ENCODE measurements around the gene INO80E. TPM values are rescaled to one million over a fixed set of nuclear protein-coding genes. Genes with fewer than 3 reads are reported as not detected.

Gene INO80E
- 112 to 117 TPM (median 114 TPM) in 5 replicates for total RNA-seq (2022; extraction: Qiagen RNA extraction)

GRCh38 chr16:29995911-29996765 lies at the start of gene INO80E:
INO80E (plus strand) TSS chr16:29996241; CDS start chr16:29996311, 70 bp downstream.

DNA sequence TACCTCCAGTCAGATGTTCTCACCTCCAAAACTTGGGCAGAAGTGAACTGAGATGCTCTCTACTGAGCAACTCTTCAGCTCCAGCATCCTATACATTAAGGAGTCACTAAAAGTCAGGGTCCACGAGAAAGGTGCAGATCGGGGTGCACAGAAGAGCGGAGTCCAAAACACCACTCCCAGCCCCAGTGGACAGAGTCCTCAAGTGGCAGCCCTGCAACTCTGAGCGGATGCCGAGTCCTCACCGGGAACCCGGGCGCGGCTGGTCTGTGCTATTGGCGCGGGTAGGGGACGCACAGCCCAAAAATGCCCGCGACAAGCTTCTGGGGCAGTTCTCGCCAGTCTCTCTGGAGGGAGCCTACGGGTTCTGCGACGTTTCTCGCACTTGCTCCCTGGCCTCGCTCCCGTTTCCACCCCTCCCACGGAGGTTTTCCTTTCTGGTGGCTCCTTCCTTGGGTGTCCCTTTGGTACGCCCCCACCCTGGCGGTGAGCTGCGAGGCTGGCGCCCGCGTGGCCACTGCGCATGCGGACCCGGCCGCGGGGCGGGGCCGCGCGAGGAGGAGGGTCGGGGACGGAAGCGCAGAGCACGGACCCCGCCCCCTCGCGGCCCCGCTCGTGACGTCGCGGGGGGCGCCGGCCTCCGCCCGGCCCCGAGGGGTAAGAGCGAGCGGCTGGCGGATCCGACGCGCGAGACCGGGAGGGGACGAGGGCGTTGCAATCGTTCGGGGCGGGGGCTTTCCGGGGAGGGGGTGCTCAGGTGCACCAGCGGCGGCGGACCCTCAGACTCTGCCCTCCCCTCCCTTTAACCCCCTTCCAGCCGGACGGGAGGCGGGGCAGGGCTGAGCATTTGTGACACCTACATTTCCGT lies 34.3 kb upstream of the INO80E start, which contains the start of gene TMEM219:
Gene TMEM219 (plus strand): TSS at position 601 of the 865 bp plus-strand sequence. CDS start 1,065 bp downstream, outside the sequence.

DNA sequence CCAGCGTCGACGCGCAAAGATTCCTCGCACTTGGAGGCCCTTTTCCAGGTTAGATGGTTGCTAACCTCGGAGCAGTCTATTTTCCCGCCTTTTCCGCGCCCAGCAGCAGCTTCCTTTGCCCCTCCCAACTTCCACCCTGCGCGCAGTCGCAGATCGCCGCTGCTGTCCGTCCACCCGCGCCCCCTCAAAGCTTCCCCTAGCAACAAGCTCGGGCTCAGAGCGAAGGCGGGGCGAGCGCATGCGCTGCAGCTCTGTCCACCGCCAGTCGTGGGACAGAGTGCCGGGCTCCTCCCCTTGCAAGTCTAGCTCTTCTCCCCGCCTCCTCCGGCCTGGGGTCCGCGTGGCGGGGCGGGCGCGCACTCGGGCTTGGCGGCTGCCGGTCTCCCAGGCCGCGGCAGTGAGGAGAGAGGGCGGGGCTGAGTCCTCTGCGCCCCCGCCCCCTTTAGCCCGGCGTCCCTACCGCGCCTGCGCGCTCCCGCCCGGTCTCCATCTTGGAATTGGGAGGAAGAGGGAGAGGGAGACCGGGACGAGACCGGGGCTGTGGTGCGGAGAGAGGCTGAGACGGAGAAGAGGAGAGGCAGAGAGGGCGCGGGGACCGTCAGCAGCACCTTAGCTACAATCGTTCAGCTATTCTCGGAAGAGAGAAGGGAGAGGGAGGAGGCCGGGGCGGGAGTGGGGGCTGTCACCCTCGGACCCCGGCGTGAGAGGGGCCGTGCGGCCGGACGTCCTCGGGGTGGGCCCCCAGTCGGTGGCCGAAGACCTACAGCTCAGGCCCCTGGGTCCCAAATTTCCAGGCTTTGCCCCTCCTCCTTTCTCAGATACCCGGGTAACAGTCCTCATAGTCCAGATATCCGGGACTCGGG lies 22.4 kb upstream of the INO80E start, which contains the start of gene TAOK2:
Gene TAOK2 (plus strand): TSS at position 485 of the 863 bp plus-strand sequence. CDS start 3,905 bp downstream, outside the sequence.

GRCh38 chr16:29995324-29995910 lies 624 bp upstream of the INO80E start, which contains the start of gene HIRIP3:
HIRIP3 (minus strand) TSS chr16:29995617; CDS start chr16:29995605, 12 bp downstream.

DNA sequence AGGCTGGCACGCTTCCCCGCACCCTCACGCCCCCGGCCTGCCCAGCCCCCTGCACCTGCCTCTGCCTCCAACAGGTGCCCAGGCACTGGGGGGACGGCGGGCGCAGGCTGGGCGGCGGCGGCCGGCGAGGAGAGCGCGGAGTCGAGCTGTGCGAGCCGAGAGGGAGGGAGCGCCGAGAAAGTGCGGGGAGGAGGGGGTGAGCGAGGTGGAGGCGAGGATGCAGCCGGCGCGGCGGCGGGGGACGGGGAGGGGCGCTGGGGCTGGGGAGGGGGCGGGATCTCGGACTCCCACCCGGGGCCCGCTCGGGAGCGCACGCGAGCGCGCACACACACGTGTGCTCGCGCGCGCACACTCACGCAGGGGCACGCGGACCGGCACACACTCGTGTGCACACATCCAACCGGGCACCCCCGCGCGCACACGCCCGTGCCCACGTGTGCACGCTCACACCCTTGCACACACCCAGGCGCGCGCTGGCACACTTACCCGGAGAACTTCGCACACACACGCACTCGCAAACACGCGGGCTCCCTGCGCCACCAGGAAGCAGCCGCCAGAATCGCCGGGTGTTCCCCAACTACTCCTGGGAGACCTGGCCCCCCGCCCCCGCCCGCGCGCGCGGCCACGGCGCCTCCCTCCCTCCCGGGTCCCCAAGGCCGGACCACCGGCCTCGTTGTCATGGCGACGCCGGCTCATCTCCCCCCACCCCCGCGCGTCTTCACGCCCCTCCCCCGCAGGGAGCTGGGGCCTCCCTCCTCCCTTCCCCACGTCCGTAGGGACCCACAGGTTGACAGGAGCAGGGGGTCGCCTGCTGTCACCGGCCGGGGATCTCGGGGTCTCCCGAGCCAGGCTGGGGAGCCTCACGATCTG lies 15.0 kb downstream of the INO80E start, which contains the start of gene DOC2A:
Gene DOC2A (minus strand): TSS at position 184 of the 870 bp plus-strand sequence. CDS start 805 bp downstream, outside the sequence.

GRCh38 chr16:30022887-30023286 lies 26.8 kb downstream of the INO80E start, which contains the start of gene C16orf92:
C16orf92 (plus strand) TSS chr16:30023198; CDS start chr16:30023341, 143 bp downstream.

DNA sequence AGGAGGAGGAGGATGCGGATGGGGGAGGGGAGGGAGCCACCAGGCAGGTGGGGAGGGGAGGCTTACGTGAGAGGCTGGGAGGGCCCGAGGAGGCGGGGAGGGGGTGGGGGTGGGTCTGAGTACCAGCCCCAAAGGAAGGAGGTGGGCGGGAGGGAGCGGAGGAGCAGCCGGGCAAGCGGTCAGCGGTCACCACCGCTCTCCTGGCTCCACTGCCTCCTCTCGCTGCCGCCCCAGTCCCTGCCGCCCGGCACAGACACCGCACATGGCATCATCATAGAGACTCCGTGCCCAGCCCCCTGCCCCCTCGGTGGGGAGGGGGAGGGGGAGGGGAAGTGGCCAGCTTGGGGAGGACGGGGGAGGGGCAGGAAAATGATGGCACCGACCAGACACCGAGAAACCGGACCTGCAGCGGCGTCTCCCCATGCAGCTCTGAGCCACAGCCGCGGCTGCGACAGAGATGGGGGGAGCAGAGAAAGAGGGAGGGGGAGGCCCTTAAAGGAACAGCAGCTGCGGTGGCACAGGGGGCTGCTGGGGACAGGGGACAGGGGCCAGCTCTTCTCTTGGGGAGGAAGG lies 34.9 kb downstream of the INO80E start, which contains the start of gene TLCD3B:
Gene TLCD3B (minus strand): TSS at position 431 of the 573 bp plus-strand sequence. CDS start 744 bp downstream, outside the sequence.

Other genes with a start within 250 kb of the INO80E start
- not detected in 5 replicates for gene ZG16, start 218.0 kb upstream of the INO80E start, total RNA-seq (2022; extraction: Qiagen RNA extraction)
- 71.9 to 84.6 TPM (median 83.7 TPM) in 5 replicates for gene KIF22, start 205.5 kb upstream of the INO80E start, total RNA-seq (2022; extraction: Qiagen RNA extraction)
- gene MAZ, start 189.7 kb upstream of the INO80E start, total RNA-seq (2022; extraction: Qiagen RNA extraction), result 141 to 189 TPM (median 187 TPM) in 5 replicates
- gene PRRT2, start 184.0 kb upstream of the INO80E start, total RNA-seq (2022; extraction: Qiagen RNA extraction), result 0.26 to 0.40 TPM (median 0.35 TPM) in 5 replicates
- gene PAGR1, start 180.1 kb upstream of the INO80E start, total RNA-seq (2022; extraction: Qiagen RNA extraction), result 33.9 to 40.8 TPM (median 39.6 TPM) in 5 replicates
- 113 to 149 TPM (median 141 TPM) in 5 replicates for gene MVP, start 175.8 kb upstream of the INO80E start, total RNA-seq (2022; extraction: Qiagen RNA extraction)
- gene CDIPT, start 133.0 kb upstream of the INO80E start, total RNA-seq (2022; extraction: Qiagen RNA extraction), result 59.0 to 84.9 TPM (median 82.5 TPM) in 5 replicates
- 16.1 to 23.9 TPM (median 22.1 TPM) in 5 replicates for gene SEZ6L2, start 96.7 kb upstream of the INO80E start, total RNA-seq (2022; extraction: Qiagen RNA extraction)
- 15.9 to 21.5 TPM (median 20.0 TPM) in 5 replicates for gene ASPHD1, start 95.8 kb upstream of the INO80E start, total RNA-seq (2022; extraction: Qiagen RNA extraction)
- 9.1 to 15.4 TPM (median 13.8 TPM) in 5 replicates for gene KCTD13, start 70.0 kb upstream of the INO80E start, total RNA-seq (2022; extraction: Qiagen RNA extraction)
- 89.3 to 94.5 TPM (median 91.1 TPM) in 5 replicates for gene TMEM219, start 34.2 kb upstream of the INO80E start, total RNA-seq (2022; extraction: Qiagen RNA extraction)
- gene TAOK2, start 22.4 kb upstream of the INO80E start, total RNA-seq (2022; extraction: Qiagen RNA extraction), result 20.5 to 33.5 TPM (median 31.0 TPM) in 5 replicates
- gene HIRIP3, start 624 bp upstream of the INO80E start, total RNA-seq (2022; extraction: Qiagen RNA extraction), result 14.7 to 16.6 TPM (median 15.4 TPM) in 5 replicates
- 1.5 to 2.4 TPM (median 1.9 TPM) in 5 replicates for gene DOC2A, start 14.8 kb downstream of the INO80E start, total RNA-seq (2022; extraction: Qiagen RNA extraction)
- not detected in 5 replicates for gene C16orf92, start 27.0 kb downstream of the INO80E start, total RNA-seq (2022; extraction: Qiagen RNA extraction)
- 0.14 to 0.31 TPM (median 0.22 TPM) in 5 replicates for gene TLCD3B, start 35.0 kb downstream of the INO80E start, total RNA-seq (2022; extraction: Qiagen RNA extraction)
- gene ALDOA, start 69.5 kb downstream of the INO80E start, total RNA-seq (2022; extraction: Qiagen RNA extraction), result 1,418 to 1,815 TPM (median 1,742 TPM) in 5 replicates
- 114 to 146 TPM (median 142 TPM) in 5 replicates for gene PPP4C, start 79.8 kb downstream of the INO80E start, total RNA-seq (2022; extraction: Qiagen RNA extraction)
- gene TBX6, start 95.7 kb downstream of the INO80E start, total RNA-seq (2022; extraction: Qiagen RNA extraction), result 0.12 to 0.42 TPM (median 0.29 TPM) in 5 replicates
- 4.7 to 8.8 TPM (median 7.5 TPM) in 5 replicates for gene YPEL3, start 100.0 kb downstream of the INO80E start, total RNA-seq (2022; extraction: Qiagen RNA extraction)
- gene GDPD3, start 117.3 kb downstream of the INO80E start, total RNA-seq (2022; extraction: Qiagen RNA extraction), result 1.1 to 1.7 TPM (median 1.2 TPM) in 5 replicates
- 34.5 to 37.6 TPM (median 36.5 TPM) in 5 replicates for gene MAPK3, start 127.0 kb downstream of the INO80E start, total RNA-seq (2022; extraction: Qiagen RNA extraction)
- gene CORO1A, start 187.4 kb downstream of the INO80E start, total RNA-seq (2022; extraction: Qiagen RNA extraction), result 2.0 to 3.3 TPM (median 3.0 TPM) in 5 replicates
- 145 to 190 TPM (median 152 TPM) in 5 replicates for gene BOLA2B, start 197.4 kb downstream of the INO80E start, total RNA-seq (2022; extraction: Qiagen RNA extraction)
- 3.4 to 20.4 TPM (median 6.7 TPM) in 5 replicates for gene SLX1A, start 197.6 kb downstream of the INO80E start, total RNA-seq (2022; extraction: Qiagen RNA extraction)
- gene SULT1A3, start 203.0 kb downstream of the INO80E start, total RNA-seq (2022; extraction: Qiagen RNA extraction), result 3.1 to 8.8 TPM (median 5.6 TPM) in 5 replicates

All from A549 treated with dexamethasone at 1 μM for 4 hours (cell line).